Heart left ventricle (tissue), 13 donors: ENCODE results near the gene SNED1.

Experiments used
- CTCF ChIP-seq, 12 donors: fragments of 200-600 bp; sonication (generic) in 4 of 12; IDR thresholded peaks; one replicate each; pipeline versions ENCODE4 v1.5.0 to v1.8.0; 2018 to 2022; ENCODE audit warnings: antibody characterized with exemption in 12 of 12, mild to moderate bottlenecking in 5 of 12
- POLR2A ChIP-seq, 2 donors: fragments of 450-650 bp; IDR thresholded peaks; one replicate each; pipeline ENCODE4 v1.6.1; 2017; ENCODE audit warnings: antibody characterized with exemption in 2 of 2, mild to moderate bottlenecking in 2 of 2, moderate library complexity in 2 of 2
- donor health status: ischemic (EF 13 %, LVEDD 7.1; RV severe dilation, severe dysfunction).
- donor health status: DM: no; HTN: yes; CAD: no.
- donor health status: DM: no; HTN: no; CAD: no.
- donor health status: ischemic (EF 25% LVEDD 6.9; RV normal size, moderate dysfunction).
- donor health status: ischemic (EF 25% LVEDD 5.7; RV mildly dilated, moderate dysfunction).
- donor health status: ischemic (EF 35%, LVEDD 5.7; RV mildly dilated, moderate dysfunction).
- donor health status: nonischemic (EF 11% LVEDD 7.7; RV severe dilation, severe dysfunction).
- donor health status: DM: yes; HTN: yes; CAD: no.
- donor health status: PGD.
- donor health status: ischemic (EF 29% LVEDD 5.4; RV normal size, mild dysfunction).
- donor health status: nonischemic (EF 23%, LVEDD 6.1; RV moderate dilation, normal function).

- TF ChIP-seq CTCF (IDR thresholded peaks at IDR 0.05) = no peak
- TF ChIP-seq POLR2A (IDR thresholded peaks at IDR 0.05) = no peak
Measured at GRCh38 chr2:241064008-241064801, 65.8 kb downstream of the SNED1 start.
